MM.1S (cell line): ENCODE results near the gene TFDP2.

Source experiments
- CTCF ChIP-seq: fragments of 300-600 bp; sonication (generic); IDR thresholded peaks from 2 replicates; pipeline ENCODE4 v1.5.1; 2016; ENCODE audit warnings: antibody characterized with exemption, low read length, mixed read lengths
- EZH2 ChIP-seq: fragments of 300-600 bp; sonication (generic); optimal IDR thresholded peaks from 2 replicates; pipeline ENCODE3; 2017; ENCODE audit warnings: low read depth, mild to moderate bottlenecking, antibody characterized with exemption, low read length, mixed read lengths

- TF ChIP-seq CTCF (no peak), EZH2 (no peak)
These were observed 92.6 kb downstream of the TFDP2 start for GRCh38 chr3:142056656-142057330.
